IMR-90 (cell line): ENCODE results near the gene VPS35. TPM values are rescaled to one million over a fixed set of nuclear protein-coding genes. Genes with fewer than 3 reads are reported as not detected.

Experiments
- ATAC-seq: fragments of 200-7000 bp; cut with Tn5 transposase; 2 replicates; pipeline ENCODE4 v1.9.1; 2020; ENCODE audit warnings: low read depth, mild to moderate bottlenecking, moderate library complexity
- BruUV-seq: library from RNA; stranded (reverse); fragments of 400-500 nt; replicated peaks from 2 replicates; lab custom pipeline; 2021; lab: Mats Ljungman, UMichigan
- CTCF ChIA-PET: fragments of 300-600 bp; formaldehyde crosslinking; extraction: SDS; loops from one replicate; lab custom pipeline; 2021; ENCODE audit warnings: antibody characterized with exemption; lab: Yijun Ruan, JAX
- POLR2A ChIA-PET: fragments of 300-600 bp; sonication (Branson Sonifier 250); formaldehyde crosslinking; loops from one replicate; lab custom pipeline; 2022; ENCODE audit warnings: antibody characterized with exemption; ENCODE audit not compliant: unreplicated experiment; lab: Charles Lee
- DNase-seq: peaks from one replicate; pipeline ENCODE4 v3.0.0; 2013
- H2AFZ ChIP-seq: replicated peaks from 2 replicates; pipeline ENCODE3; 2013; ENCODE audit warnings: low read length, mild to moderate bottlenecking; ENCODE audit not compliant: poor library complexity
- H2AK5ac ChIP-seq: 2 replicates; pipeline ENCODE4 v1.6.1; 2013; ENCODE audit warnings: low read depth, low read length, inconsistent platforms
- H2AK9ac ChIP-seq: replicated peaks from 2 replicates; pipeline ENCODE3; 2013; ENCODE audit warnings: mild to moderate bottlenecking, low read depth, low read length, moderate library complexity; ENCODE audit not compliant: poor library complexity
- H2BK120ac ChIP-seq: 2 replicates; pipeline ENCODE4 v1.6.1; 2013; ENCODE audit warnings: low read depth, low read length, inconsistent platforms
- H2BK15ac ChIP-seq: 3 replicates; pipeline ENCODE4 v1.6.1; 2013; ENCODE audit warnings: low read depth, low read length, inconsistent platforms
- H2BK20ac ChIP-seq: 2 replicates; pipeline ENCODE4 v1.6.1; 2013; ENCODE audit warnings: low read depth, mild to moderate bottlenecking, inconsistent platforms, low read length, moderate library complexity
- H2BK5ac ChIP-seq: 2 replicates; pipeline ENCODE4 v1.6.1; 2013; ENCODE audit warnings: mild to moderate bottlenecking, low read depth, low read length, inconsistent platforms; ENCODE audit not compliant: poor library complexity, severe bottlenecking
- H3K14ac ChIP-seq: replicated peaks from 2 replicates; pipeline ENCODE4 v1.6.1; 2013; ENCODE audit warnings: low read depth, low read length, inconsistent platforms
- H3K18ac ChIP-seq: 2 replicates; pipeline ENCODE4 v1.6.1; 2013; ENCODE audit warnings: low read depth, low read length, control low read depth
- H3K23ac ChIP-seq: 2 replicates; pipeline ENCODE4 v1.6.1; 2013; ENCODE audit warnings: low read depth, low read length, inconsistent platforms
- H3K27ac ChIP-seq: 2 replicates; pipeline ENCODE4 v1.5.1; 2013; ENCODE audit warnings: mild to moderate bottlenecking, control low read depth, low read length; ENCODE audit not compliant: insufficient read depth
- H3K27me3 ChIP-seq: 2 replicates; pipeline ENCODE4 v1.6.1; 2013; ENCODE audit warnings: low read length; ENCODE audit not compliant: control insufficient read depth, insufficient read depth
- H3K36me3 ChIP-seq: 2 replicates; pipeline ENCODE4 v1.6.1; 2013; ENCODE audit warnings: low read length, mixed read lengths; ENCODE audit not compliant: control insufficient read depth, insufficient read depth
- H3K4ac ChIP-seq: 2 replicates; pipeline ENCODE4 v1.6.1; 2013; ENCODE audit warnings: low read depth, low read length, inconsistent platforms
- H3K4me1 ChIP-seq: 2 replicates; pipeline ENCODE4 v1.6.1; 2013; ENCODE audit warnings: low read length, mixed read lengths; ENCODE audit not compliant: control insufficient read depth, insufficient read depth
- H3K4me2 ChIP-seq: 2 replicates; pipeline ENCODE4 v1.6.1; 2013; ENCODE audit warnings: low read depth, mild to moderate bottlenecking, control low read depth, low read length, moderate library complexity
- H3K4me3 ChIP-seq: 2 replicates; pipeline ENCODE4 v1.5.1; 2013; ENCODE audit warnings: low read depth, mild to moderate bottlenecking, control low read depth, low read length, moderate library complexity; ENCODE audit not compliant: insufficient read depth
- H3K56ac ChIP-seq: 2 replicates; pipeline ENCODE4 v1.6.1; 2013; ENCODE audit warnings: low read length, inconsistent platforms; ENCODE audit not compliant: insufficient read depth; ENCODE audit errors: extremely low read depth
- H3K79me1 ChIP-seq, 2 experiments: 2 replicates each; pipeline ENCODE4 v1.6.1; 2013; ENCODE audit warnings: low read length in 2 of 2, inconsistent platforms in 1 of 2, low read depth in 1 of 2
- H3K9ac ChIP-seq: 2 replicates; pipeline ENCODE4 v1.6.1; 2013; ENCODE audit warnings: low read depth, low read length, control low read depth
- H3K9me1 ChIP-seq: 2 replicates; pipeline ENCODE4 v1.6.1; 2013; ENCODE audit warnings: low read length, inconsistent platforms; ENCODE audit not compliant: insufficient read depth
- H3K9me3 ChIP-seq: 2 replicates; pipeline ENCODE4 v1.6.1; 2013; ENCODE audit warnings: low read length; ENCODE audit not compliant: control insufficient read depth, insufficient read depth
- H4K20me1 ChIP-seq: 2 replicates; pipeline ENCODE4 v1.6.1; 2013; ENCODE audit warnings: low read length, inconsistent platforms; ENCODE audit not compliant: insufficient read depth
- H4K5ac ChIP-seq: 2 replicates; pipeline ENCODE4 v1.6.1; 2013; ENCODE audit warnings: mild to moderate bottlenecking, low read depth, low read length, control low read depth
- H4K8ac ChIP-seq, 2 experiments: 2 replicates each; pipeline ENCODE4 v1.6.1; 2013; ENCODE audit warnings: low read depth in 2 of 2, low read length in 2 of 2, control low read depth in 1 of 2, inconsistent platforms in 1 of 2
- H4K91ac ChIP-seq: 2 replicates; pipeline ENCODE4 v1.6.1; 2013; ENCODE audit warnings: low read depth, low read length, inconsistent platforms; ENCODE audit not compliant: insufficient read depth
- ELK1 ChIP-seq: fragments of 150-350 bp; IDR thresholded peaks from 2 replicates; pipeline ENCODE4 v1.6.1; 2016; ENCODE audit warnings: low read depth, mild to moderate bottlenecking, low read length, moderate library complexity, borderline replicate concordance
- POLR2A ChIP-seq: IDR thresholded peaks from 2 replicates; pipeline ENCODE4 v1.6.1; 2012; ENCODE audit warnings: mild to moderate bottlenecking, low read depth, low read length
- WGBS, 2 experiments: methylation state at CpG; one replicate each; pipeline versions ENCODE4 v1.1.5 to v1.1.7; 2013; ENCODE audit warnings: missing lambda C conversion rate in 2 of 2; ENCODE audit not compliant: insufficient read length in 1 of 2; ENCODE audit errors: extremely low coverage in 2 of 2; 5-methylcytosine and 5-hydroxymethylcytosine counted together
- dilution Hi-C: fragments of 300-500 bp; cut with HindIII; formaldehyde crosslinking; loops from one replicate; pipeline ENCODE4 v1.14.3; 2018; ENCODE audit warnings: low sequenced_read_pairs; ENCODE audit not compliant: unreplicated experiment
- in situ Hi-C: fragments of 300-500 bp; cut with MboI; formaldehyde crosslinking; loops from 3 replicates; pipeline ENCODE4 v1.14.3; 2019; ENCODE audit warnings: low sequenced_read_pairs, inconsistent platforms, mixed read lengths
- intact Hi-C: fragments of 100-400 bp; cut with micrococcal nuclease; formaldehyde crosslinking; loops from 2 replicates; pipeline ENCODE4 v1.10.0; 2022
- polyA plus RNA-seq, 3 experiments: library from polyadenylated mRNA; depleted of rRNA; stranded (reverse); fragments of >200 nt; gene quantifications; 2 replicates each; pipeline ENCODE4 v1.2.3, GENCODE V29; 2012; ENCODE audit warnings: low replicate concordance in 1 of 3
- total RNA-seq: library from RNA; depleted of rRNA; stranded (reverse); fragments of >200 nt; gene quantifications from 2 replicates; pipeline ENCODE4 v1.2.3, GENCODE V29; 2012

The VPS35 gene
- total and polyA plus RNA-seq, 2 of the 4 experiments (the other 2 are of a cell fraction): 42.3 to 89.4 TPM

DNA sequence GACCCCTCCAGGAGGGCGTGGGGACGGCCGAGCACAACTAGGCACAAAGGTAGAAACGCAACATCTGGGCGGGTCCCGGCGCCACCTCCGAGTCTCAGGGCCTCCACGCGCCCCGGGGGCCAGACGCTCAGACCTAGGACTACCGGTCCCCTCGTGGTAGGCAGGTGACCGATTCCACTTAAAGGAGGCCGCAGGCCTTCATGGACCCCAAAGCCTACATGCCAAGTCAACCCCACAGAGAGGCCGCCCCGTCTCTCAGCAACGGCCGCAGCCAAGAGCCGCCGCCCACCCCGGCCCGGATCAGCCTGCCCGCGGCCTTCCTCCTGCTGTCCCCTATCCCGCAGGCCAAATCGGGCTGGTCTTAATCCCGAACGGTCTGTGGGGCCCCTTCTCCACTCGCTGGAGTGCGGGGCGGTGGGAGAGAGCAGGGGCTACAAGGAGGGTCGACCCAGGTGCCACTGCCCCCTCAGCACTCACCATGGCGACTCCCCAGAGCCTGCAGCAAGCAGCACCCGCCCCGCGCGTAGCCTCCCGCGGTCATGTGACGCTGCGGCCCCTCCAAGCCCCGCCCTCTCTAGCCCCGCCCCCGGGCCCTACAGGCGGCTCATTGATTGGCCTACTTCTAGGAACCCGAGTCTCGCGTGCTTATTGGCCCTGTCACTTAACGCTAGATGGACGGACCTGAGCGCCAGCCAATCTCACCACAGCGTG is at the start of gene VPS35 (continued):
- TF ChIP-seq POLR2A (no peak), ELK1 (no peak)

DNA sequence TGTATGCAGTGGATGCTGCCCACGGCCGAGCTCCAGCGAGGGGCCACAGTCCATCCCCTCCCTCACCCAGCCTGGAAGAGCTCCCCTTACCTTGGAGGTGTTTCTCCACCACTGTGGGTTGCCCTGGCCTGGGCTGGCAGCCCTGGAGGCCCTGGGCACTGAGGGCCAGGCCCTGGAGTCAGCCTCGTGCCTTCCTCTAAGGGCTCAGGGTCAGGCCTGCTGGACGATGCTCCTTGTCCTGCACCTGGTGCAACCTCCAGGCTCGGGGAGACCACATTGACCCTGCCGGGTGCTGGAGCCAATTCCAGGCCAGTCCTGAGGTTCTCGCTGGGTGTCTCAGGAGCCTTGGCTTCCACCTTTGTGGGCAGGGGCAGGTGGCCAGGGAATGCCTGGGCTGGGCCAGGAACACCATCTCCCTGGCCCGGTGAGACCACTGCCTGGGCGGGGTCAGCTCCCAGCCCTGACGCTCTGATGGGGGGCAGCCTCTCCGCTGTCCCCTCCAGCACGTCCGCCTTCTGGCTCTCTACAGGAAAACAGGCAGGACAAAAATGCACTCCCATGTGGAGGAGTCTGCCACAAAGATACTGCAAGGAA is 48.7 kb upstream of the VPS35 start:
- Histone ChIP-seq H3K4ac (no peak overlapping the region), H2BK120ac (no peak overlapping the region), H4K91ac (no peak overlapping the region), H3K27ac (no peak overlapping the region), H2BK20ac (no peak overlapping the region), H3K79me1 (no peaks in the 10 kb centered on the region), H3K36me3 (no peaks in the 10 kb centered on the region), H2AK5ac (no peak overlapping the region), H4K8ac (no peak overlapping the region), H4K20me1 (no peaks in the 10 kb centered on the region; the same call in 1 of the 2 replicates), H3K9ac (no peak overlapping the region), H3K56ac (no peak overlapping the region), H4K5ac (no peak overlapping the region), H2AFZ (no peak overlapping the region), H3K27me3 (no peaks in the 10 kb centered on the region), H2AK9ac (no peak overlapping the region), H3K9me1 (no peaks in the 10 kb centered on the region), H2BK15ac (no peak overlapping the region), H3K18ac (no peak overlapping the region), H3K14ac (no peak overlapping the region), H3K4me3 (no peak overlapping the region), H3K23ac (no peak overlapping the region), H3K4me1 (no peaks in the 10 kb centered on the region), H2BK5ac (no peak overlapping the region), H3K9me3 (no peaks in the 10 kb centered on the region), H3K4me2 (no peak overlapping the region)
- TF ChIP-seq ELK1: no peak
- ChIA-PET POLR2A (no interaction called here), CTCF (no interaction called here)
- DNase-seq (no peak), ATAC-seq (no peak)
- 79% methylated on average over 12 of the region's 14 CpGs; no CpG with 5 or more reads in 1 of the 2 experiments for WGBS, 2 experiments
- in situ Hi-C loops (no loop called here), intact Hi-C loops (no loop called here), dilution Hi-C loops (no loop called here)
- BruUV-seq: no TSS peak
